ENCODE data around the gene DEFB112. TPM values are rescaled to one million over a fixed set of nuclear protein-coding genes. Genes with fewer than 3 reads are reported as not detected.

Gene DEFB112
- total RNA-seq = not detected

DNA sequence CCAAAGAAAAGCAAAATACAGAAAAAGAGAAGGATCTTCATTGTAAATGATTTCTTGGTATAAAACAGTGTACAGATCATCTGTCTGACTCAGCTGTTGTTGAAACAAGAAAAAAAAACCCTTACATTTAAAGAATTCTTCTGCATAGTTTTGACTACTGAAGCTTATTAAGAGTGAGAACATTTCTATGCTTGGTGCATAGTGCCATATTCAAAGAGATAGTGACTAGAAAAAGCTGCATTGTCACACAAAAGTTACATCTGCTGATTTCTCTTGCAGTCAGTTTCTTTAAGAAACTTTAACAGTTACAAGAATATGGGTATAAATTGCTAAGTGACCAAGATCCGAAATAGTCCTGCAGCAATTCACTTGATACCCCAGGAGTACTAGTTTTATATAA, at the start of gene DEFB112:
Gene DEFB112, minus strand, starts transcription at position 101 of the 400 bp plus-strand sequence. Its CDS starts 60 bp downstream, at position 41.
- no peak for ATAC-seq

DNA sequence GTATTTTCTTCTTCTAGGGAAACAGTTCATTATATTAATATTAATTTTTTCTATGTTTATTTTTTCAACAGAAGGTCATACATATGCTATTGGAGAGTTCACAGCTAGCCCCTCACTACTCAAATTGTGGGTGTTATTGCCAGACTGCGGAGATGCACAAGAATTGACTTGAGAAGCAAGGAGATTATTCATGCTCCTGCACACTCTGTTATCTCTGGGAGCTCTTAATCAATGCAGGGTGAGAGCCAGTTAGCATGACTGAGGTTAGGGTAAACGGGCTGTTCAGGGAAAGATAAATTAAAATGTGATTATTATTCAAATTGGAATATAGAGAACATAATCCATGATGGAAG, 48.9 kb upstream of the DEFB112 start:
- ATAC-seq = no peak

- no peak for ATAC-seq
Measured at GRCh38 chr6:50097966-50098640, 48.4 kb upstream of the DEFB112 start.

DNA sequence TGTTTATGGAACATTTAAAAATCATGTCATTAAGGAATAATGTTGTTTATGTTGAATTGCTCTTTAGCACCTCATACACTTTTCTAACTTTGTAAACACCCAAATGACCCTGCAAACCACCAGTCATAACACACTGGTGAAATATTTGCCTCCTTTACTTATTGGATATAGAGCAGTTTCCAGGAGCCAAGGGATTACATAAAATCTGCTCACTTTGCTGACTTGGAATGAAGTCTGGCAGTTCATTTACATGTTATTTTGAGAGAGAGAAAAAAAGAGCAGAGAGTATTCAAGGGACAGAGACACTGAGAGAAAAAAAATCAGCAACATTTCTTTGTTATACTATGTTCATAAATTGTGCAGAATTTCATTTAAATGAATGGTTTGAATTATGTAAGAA, 46.6 kb upstream of the DEFB112 start:
- no peak for ATAC-seq

DNA sequence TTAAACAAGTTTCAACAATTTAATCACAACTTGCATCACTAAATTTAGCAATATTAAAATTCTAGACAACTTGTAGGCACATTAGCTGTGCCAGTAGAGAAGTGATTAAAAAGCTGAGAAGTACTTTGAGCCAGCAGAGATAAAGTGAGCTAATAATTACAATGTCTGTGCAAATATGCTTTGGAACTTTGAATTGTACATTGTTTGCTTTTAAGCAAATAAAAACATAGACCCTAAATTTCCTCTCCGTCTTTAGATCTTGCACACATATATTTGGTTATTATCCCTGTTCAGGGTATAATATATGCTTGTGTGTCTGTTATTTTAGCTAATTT, 44.2 kb upstream of the DEFB112 start:
- ATAC-seq = no peak

DNA sequence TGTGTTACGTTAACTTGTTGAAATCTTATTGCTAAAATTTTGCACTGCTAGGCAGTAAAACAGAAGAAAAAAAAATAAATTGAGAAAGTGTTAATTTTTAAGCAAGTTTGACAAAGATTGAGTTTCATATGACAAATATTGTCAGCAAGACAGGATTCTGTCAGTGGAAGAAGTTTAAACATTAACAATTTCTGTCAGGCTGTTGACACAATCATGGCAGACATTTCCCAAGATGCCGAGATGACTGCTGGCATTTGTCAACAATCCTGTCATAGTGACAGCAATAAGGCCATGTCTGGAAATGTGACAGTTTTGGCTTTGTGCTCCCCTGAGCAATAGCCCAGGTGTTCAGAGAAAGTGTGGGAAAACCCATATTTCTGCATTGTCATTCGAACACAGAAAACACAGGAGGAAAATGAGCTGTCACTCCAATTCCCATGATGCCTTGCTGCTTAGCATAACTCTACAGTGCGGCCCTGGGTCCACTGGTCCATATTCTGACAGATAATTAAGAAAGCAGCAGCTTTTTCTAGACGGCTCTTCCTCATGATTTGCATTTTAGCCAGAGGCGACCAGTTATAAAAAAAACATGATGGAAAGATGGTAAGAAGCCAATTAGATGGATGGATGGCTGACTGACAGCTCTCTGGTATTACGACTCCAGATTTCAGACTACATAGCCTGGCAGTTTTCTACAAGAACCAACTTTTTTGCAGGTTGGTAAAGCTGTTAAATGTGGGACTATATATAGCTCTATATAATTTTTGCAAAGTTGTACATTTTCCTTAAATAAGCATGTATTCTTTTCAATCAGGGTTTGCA, 43.6 kb upstream of the DEFB112 start:
- no peak for ATAC-seq

GRCh38 chr6:50091641-50092040, 41.9 kb upstream of the DEFB112 start:
- ATAC-seq = no peak

GRCh38 chr6:50089911-50090310, 40.2 kb upstream of the DEFB112 start:
- ATAC-seq = no peak

DNA sequence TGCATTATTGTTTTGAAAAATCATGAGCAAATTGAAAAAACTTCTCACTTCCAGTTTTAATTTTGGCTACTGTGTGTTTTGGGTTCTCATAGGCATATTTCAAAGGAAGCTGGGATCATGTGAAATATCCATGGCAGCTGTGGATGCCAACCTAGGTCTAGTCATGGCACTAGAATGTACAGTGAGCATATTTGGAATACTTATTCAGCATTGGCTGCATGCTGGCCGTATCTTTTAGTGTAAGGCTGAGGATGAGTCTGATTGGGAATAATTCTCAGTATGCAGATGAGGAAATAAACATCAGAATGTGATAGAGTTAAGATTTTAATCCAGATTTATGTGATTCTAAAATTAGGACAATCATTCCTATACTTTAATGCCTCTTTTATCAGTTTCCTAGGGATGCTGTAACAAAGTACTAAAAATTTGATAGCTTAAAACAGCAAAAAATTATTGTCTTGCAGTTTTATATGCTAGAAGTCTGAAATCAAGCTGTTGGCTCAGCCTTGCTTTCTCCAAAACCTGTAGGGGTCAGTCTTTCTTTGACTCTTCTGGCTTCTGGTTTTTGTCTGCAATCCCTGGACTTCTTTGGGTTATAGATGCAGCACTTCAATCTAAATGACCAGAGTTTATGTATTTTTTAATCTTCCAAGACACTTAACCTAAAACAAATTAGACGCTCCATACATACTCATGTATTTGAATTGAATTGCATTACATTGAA, 37.7 kb upstream of the DEFB112 start:
- no peak for ATAC-seq

DNA sequence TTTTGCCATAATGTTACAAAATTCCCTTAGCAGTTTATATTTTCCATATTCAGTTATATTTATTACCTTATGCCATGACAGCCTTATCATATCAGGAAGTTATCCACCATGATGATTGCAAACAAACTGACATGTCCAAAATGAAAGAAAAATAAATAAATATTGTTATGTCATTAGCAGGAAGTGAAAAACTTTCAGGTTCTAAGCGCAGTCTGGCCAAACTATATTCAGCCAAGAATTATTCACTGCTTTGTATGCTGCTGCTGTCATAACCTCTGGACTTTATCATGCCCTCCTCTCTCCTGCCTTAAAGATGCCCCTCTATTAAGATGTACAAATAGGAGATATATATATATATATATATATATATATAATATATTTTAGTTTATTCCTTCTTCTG, 27.7 kb upstream of the DEFB112 start:
- ATAC-seq = no peak

- no peak for ATAC-seq
Measured at GRCh38 chr6:50076431-50076830, 26.7 kb upstream of the DEFB112 start.

DNA sequence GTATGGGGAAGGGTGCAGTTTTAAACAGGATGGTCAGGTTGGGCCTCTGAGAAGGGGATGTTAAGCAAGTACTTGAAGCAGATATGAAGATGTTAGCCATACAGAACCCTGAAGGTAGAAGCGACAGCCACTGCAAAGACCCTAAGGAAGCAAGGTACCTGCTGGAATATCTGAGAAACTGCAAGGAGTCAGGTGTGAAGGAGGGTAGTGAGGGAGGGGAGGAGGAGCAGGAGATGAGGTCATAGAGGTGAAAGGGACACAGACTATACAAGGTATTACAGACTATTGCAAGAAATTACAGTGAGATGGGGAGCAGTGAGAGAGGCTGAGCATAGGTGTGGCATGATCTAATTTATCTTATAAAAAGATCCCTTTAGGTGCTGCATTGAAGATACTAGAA, 22.2 kb upstream of the DEFB112 start:
- no peak for ATAC-seq

GRCh38 chr6:50070101-50070500, 20.4 kb upstream of the DEFB112 start:
- ATAC-seq = no peak

GRCh38 chr6:50062051-50062450, 12.3 kb upstream of the DEFB112 start:
- ATAC-seq = no peak

DNA sequence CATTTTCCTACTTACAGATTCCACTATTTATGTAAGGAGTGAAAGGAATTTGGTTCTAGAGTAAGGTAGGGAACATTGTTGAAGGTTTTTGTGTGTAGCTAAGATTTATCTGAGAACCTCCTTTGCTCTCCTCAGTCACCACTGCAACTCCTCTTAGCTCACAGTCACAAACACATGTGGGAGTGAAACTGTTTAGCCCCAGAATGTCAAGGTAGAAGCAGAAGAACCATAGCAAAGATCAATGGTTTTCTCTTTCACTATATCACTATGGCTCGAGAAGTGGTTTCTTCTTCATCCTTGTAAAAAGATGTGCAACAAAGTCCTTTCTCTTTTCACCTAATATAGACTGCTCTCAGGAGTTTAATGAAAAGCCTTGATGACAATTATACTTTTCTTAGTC, 6.5 kb upstream of the DEFB112 start:
- ATAC-seq = no peak

- ATAC-seq = no peak
Measured at GRCh38 chr6:50047026-50047425, 2.7 kb downstream of the DEFB112 start.

- ATAC-seq = peak; percentile 45
Measured at GRCh38 chr6:50030777-50031562, 18.8 kb downstream of the DEFB112 start.

DNA sequence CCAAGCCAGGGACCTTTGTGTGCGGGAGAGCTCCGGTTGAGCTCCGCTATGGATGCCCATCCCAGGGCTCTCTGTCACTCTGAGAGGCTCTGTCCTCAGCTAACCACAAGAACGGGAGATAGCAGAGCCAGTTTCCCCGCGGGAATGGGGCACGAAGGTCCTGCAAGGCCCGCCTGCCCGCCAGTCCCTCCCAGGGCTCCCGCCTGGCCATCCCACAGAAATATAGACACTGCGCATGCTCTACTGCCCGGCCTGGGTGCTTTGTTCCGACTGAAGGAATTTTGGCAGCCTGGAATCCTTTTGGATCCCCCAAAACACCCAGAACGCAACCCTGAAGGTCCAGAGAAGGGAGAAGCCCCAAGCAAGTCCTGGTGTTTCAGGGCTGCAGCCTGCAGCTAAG, 19.4 kb downstream of the DEFB112 start:
- no peak for ATAC-seq

- no peak for ATAC-seq
Measured at GRCh38 chr6:50025258-50025657, 24.5 kb downstream of the DEFB112 start.

DNA sequence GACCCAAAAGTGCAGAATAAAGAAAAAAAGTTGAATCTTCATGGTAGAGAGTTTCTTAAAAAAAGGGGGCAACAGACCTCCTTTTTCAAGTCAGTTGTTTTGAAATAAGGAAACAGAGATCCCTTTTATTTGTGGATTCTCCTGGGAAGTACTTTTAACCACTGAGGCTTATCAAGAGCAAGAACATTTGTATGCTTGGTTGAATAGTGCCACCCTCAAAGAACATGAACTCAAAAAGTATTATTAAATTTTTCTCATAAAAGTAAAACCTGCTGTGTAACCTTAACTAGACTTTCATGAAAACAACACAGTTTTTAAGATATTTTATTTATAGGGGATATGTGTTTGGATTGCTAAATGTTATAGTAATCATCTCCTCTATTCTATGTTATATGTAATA, 27.8 kb downstream of the DEFB112 start, which contains the start of gene DEFB110:
Gene DEFB110, minus strand, starts transcription at position 101 of the 400 bp plus-strand sequence. Its CDS starts 59 bp downstream, at position 42.
- ATAC-seq = no peak

DNA sequence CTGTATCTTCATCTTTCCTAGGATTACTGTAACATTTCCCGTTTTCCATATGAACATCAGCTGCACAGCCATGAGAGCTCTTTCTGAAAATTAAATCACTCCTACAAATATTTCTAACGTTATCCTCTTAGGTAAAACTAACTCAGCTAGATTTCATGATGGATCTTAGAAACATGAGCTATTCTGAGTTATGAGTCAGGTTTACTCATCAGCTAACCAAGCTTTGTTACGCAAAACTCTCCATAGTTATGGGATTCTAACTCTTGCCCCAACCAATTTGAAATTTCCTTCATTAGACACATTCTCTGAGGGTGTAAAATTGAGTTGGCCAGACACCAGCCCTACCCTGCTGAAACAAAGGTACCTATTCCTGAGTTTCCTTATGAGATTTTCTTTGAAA, 41.9 kb downstream of the DEFB112 start:
- peak; percentile 77 for ATAC-seq

DNA sequence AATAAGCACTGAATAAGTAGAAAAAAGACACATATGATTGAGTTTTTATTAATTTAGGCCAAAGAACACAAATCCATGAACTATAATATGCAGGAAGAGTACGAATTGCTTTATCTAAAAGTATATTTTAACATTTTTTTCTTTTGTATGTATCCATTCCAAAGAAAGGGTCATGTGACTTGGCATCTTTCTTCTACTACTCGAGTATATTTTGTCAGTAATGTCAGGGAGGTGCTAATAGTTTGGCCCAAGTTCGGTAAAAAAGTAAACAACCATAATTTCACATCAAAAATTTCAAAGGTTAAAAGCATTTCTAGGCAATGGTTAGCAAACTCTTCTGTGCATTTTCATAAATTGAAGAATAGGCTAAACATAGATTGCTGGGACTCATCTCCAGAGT, 46.6 kb downstream of the DEFB112 start:
- ATAC-seq = no peak

GRCh38 chr6:49995278-49995677, 54.5 kb downstream of the DEFB112 start:
- no peak for ATAC-seq
